ENCODE measurements around the gene RASGRF1.

DNA sequence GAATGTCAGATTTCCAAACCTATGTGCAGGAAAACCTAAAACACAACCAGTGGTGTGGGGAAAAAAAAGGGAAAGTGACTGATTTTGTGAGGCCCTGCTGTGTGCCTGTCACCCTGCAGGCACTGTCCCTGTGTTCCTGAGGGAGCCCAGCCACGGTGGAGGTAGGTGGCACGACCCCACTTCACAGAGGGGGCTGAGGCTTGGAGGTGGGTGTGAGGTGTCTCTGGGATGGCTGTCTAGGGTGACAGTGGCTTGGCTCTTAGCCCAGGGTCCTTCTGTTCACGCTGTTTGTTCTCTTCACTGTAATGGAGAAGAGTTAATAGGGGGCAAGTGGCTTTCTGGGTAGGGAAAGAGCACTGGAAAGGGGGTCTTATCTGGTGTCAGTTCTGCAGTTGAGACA is 22.6 kb downstream of the RASGRF1 start:
- TF ChIP-seq EGR1 (IDR thresholded peaks at IDR 0.05) (no peak), MAX (IDR thresholded peaks at IDR 0.05) (no peak), TEAD4 (IDR thresholded peaks at IDR 0.05) (no peak), EP300 (IDR thresholded peaks at IDR 0.05; ENCODE audit: borderline replicate concordance) (no peak)
